ENCODE results near the gene FBP2.
"Not testable (repeated sequence)": the region's sequence is repeated elsewhere in the genome, so short reads cannot be mapped to it uniquely, and the experiment has no call there.

FBP2 gene

GRCh38 chr9:94564279-94564678, 29.3 kb downstream of the FBP2 start:
- not testable (repeated sequence) for DNase-seq (ENCODE audit: low read depth in 1 of 2, low spot score in 1 of 2)

GRCh38 chr9:94563548-94563947, 30.1 kb downstream of the FBP2 start:
- no peak for DNase-seq (ENCODE audit: low read depth in 1 of 2, low spot score in 1 of 2)

- no peak for DNase-seq (ENCODE audit: low read depth in 1 of 2, low spot score in 1 of 2)
Measured at GRCh38 chr9:94560237-94560636, 33.4 kb downstream of the FBP2 start.

- no peak for DNase-seq (ENCODE audit: low read depth in 1 of 2, low spot score in 1 of 2)
Measured at GRCh38 chr9:94557376-94557775, 36.2 kb downstream of the FBP2 start.

- no peak for DNase-seq (ENCODE audit: low read depth in 1 of 2, low spot score in 1 of 2)
Measured at GRCh38 chr9:94554439-94555331, 38.9 kb downstream of the FBP2 start, which contains the start of gene PCAT7. Gene PCAT7, plus strand, starts transcription at chr9:94555083.

- DNase-seq (ENCODE audit: low read depth in 1 of 2, low spot score in 1 of 2): no peak
Measured at GRCh38 chr9:94554078-94554438, 39.6 kb downstream of the FBP2 start.

- DNase-seq (ENCODE audit: low read depth in 1 of 2, low spot score in 1 of 2): no peak
Measured at GRCh38 chr9:94553029-94553938, 40.3 kb downstream of the FBP2 start.

GRCh38 chr9:94545940-94546339, 47.7 kb downstream of the FBP2 start:
- no peak for DNase-seq (ENCODE audit: low read depth in 1 of 2, low spot score in 1 of 2)

GRCh38 chr9:94544335-94544734, 49.3 kb downstream of the FBP2 start:
- not testable (repeated sequence) for DNase-seq (ENCODE audit: low read depth in 1 of 2, low spot score in 1 of 2)

GRCh38 chr9:94538908-94539307, 54.7 kb downstream of the FBP2 start:
- no peak for DNase-seq (ENCODE audit: low read depth in 1 of 2, low spot score in 1 of 2)

- DNase-seq (ENCODE audit: low read depth in 1 of 2, low spot score in 1 of 2): no peak
Measured at GRCh38 chr9:94534901-94535300, 58.7 kb downstream of the FBP2 start.

GRCh38 chr9:94533601-94534000, 60.0 kb downstream of the FBP2 start:
- DNase-seq (ENCODE audit: low read depth in 1 of 2, low spot score in 1 of 2): no peak

- DNase-seq (ENCODE audit: low read depth in 1 of 2, low spot score in 1 of 2): no peak
Measured at GRCh38 chr9:94533155-94533554, 60.5 kb downstream of the FBP2 start.

GRCh38 chr9:94528886-94529285, 64.7 kb downstream of the FBP2 start:
- no peak for DNase-seq (ENCODE audit: low read depth in 1 of 2, low spot score in 1 of 2)

- DNase-seq (ENCODE audit: low read depth in 1 of 2, low spot score in 1 of 2): no peak
Measured at GRCh38 chr9:94526951-94527350, 66.7 kb downstream of the FBP2 start.

GRCh38 chr9:94526271-94526670, 67.4 kb downstream of the FBP2 start:
- DNase-seq (ENCODE audit: low read depth in 1 of 2, low spot score in 1 of 2): no peak

GRCh38 chr9:94525396-94526035, 68.1 kb downstream of the FBP2 start:
- no peak for DNase-seq (ENCODE audit: low read depth in 1 of 2, low spot score in 1 of 2)

- no peak for DNase-seq (ENCODE audit: low read depth in 1 of 2, low spot score in 1 of 2)
Measured at GRCh38 chr9:94517254-94517653, 76.4 kb downstream of the FBP2 start.

- no peak for DNase-seq (ENCODE audit: low read depth in 1 of 2, low spot score in 1 of 2)
Measured at GRCh38 chr9:94514722-94515121, 78.9 kb downstream of the FBP2 start.

- no peak for DNase-seq (ENCODE audit: low read depth in 1 of 2, low spot score in 1 of 2)
Measured at GRCh38 chr9:94511955-94512265, 81.7 kb downstream of the FBP2 start.

GRCh38 chr9:94511134-94511954, 82.3 kb downstream of the FBP2 start:
- no peak for DNase-seq (ENCODE audit: low read depth in 1 of 2, low spot score in 1 of 2)
